IMR-90 (cell line): ENCODE measurements around the gene CLIC1. TPM values are rescaled to one million over a fixed set of nuclear protein-coding genes. Genes with fewer than 3 reads are reported as not detected.
"Not testable (repeated sequence)": the region's sequence is repeated elsewhere in the genome, so short reads cannot be mapped to it uniquely, and the experiment has no call there.

Experiments used
- ATAC-seq: fragments of 200-7000 bp; cut with Tn5 transposase; 2 replicates; pipeline ENCODE4 v1.9.1; 2020; ENCODE audit warnings: low read depth, mild to moderate bottlenecking, moderate library complexity
- BruUV-seq: library from RNA; stranded (reverse); fragments of 400-500 nt; replicated peaks from 2 replicates; lab custom pipeline; 2021; lab: Mats Ljungman, UMichigan
- CTCF ChIA-PET: fragments of 300-600 bp; formaldehyde crosslinking; extraction: SDS; loops from one replicate; lab custom pipeline; 2021; ENCODE audit warnings: antibody characterized with exemption; lab: Yijun Ruan, JAX
- POLR2A ChIA-PET: fragments of 300-600 bp; sonication (Branson Sonifier 250); formaldehyde crosslinking; loops from one replicate; lab custom pipeline; 2022; ENCODE audit warnings: antibody characterized with exemption; ENCODE audit not compliant: unreplicated experiment; lab: Charles Lee
- DNase-seq: peaks from one replicate; pipeline ENCODE4 v3.0.0; 2013
- H2AFZ ChIP-seq: replicated peaks from 2 replicates; pipeline ENCODE3; 2013; ENCODE audit warnings: low read length, mild to moderate bottlenecking; ENCODE audit not compliant: poor library complexity
- H2AK5ac ChIP-seq: 2 replicates; pipeline ENCODE4 v1.6.1; 2013; ENCODE audit warnings: low read depth, low read length, inconsistent platforms
- H2AK9ac ChIP-seq: replicated peaks from 2 replicates; pipeline ENCODE3; 2013; ENCODE audit warnings: mild to moderate bottlenecking, low read depth, low read length, moderate library complexity; ENCODE audit not compliant: poor library complexity
- H2BK120ac ChIP-seq: 2 replicates; pipeline ENCODE4 v1.6.1; 2013; ENCODE audit warnings: low read depth, low read length, inconsistent platforms
- H2BK15ac ChIP-seq: 3 replicates; pipeline ENCODE4 v1.6.1; 2013; ENCODE audit warnings: low read depth, low read length, inconsistent platforms
- H2BK20ac ChIP-seq: 2 replicates; pipeline ENCODE4 v1.6.1; 2013; ENCODE audit warnings: low read depth, mild to moderate bottlenecking, inconsistent platforms, low read length, moderate library complexity
- H2BK5ac ChIP-seq: 2 replicates; pipeline ENCODE4 v1.6.1; 2013; ENCODE audit warnings: mild to moderate bottlenecking, low read depth, low read length, inconsistent platforms; ENCODE audit not compliant: poor library complexity, severe bottlenecking
- H3K14ac ChIP-seq: replicated peaks from 2 replicates; pipeline ENCODE4 v1.6.1; 2013; ENCODE audit warnings: low read depth, low read length, inconsistent platforms
- H3K18ac ChIP-seq: 2 replicates; pipeline ENCODE4 v1.6.1; 2013; ENCODE audit warnings: low read depth, low read length, control low read depth
- H3K23ac ChIP-seq: 2 replicates; pipeline ENCODE4 v1.6.1; 2013; ENCODE audit warnings: low read depth, low read length, inconsistent platforms
- H3K27ac ChIP-seq: 2 replicates; pipeline ENCODE4 v1.5.1; 2013; ENCODE audit warnings: mild to moderate bottlenecking, control low read depth, low read length; ENCODE audit not compliant: insufficient read depth
- H3K27me3 ChIP-seq: 2 replicates; pipeline ENCODE4 v1.6.1; 2013; ENCODE audit warnings: low read length; ENCODE audit not compliant: control insufficient read depth, insufficient read depth
- H3K36me3 ChIP-seq: 2 replicates; pipeline ENCODE4 v1.6.1; 2013; ENCODE audit warnings: low read length, mixed read lengths; ENCODE audit not compliant: control insufficient read depth, insufficient read depth
- H3K4ac ChIP-seq: 2 replicates; pipeline ENCODE4 v1.6.1; 2013; ENCODE audit warnings: low read depth, low read length, inconsistent platforms
- H3K4me1 ChIP-seq: 2 replicates; pipeline ENCODE4 v1.6.1; 2013; ENCODE audit warnings: low read length, mixed read lengths; ENCODE audit not compliant: control insufficient read depth, insufficient read depth
- H3K4me2 ChIP-seq: 2 replicates; pipeline ENCODE4 v1.6.1; 2013; ENCODE audit warnings: low read depth, mild to moderate bottlenecking, control low read depth, low read length, moderate library complexity
- H3K4me3 ChIP-seq: 2 replicates; pipeline ENCODE4 v1.5.1; 2013; ENCODE audit warnings: low read depth, mild to moderate bottlenecking, control low read depth, low read length, moderate library complexity; ENCODE audit not compliant: insufficient read depth
- H3K56ac ChIP-seq: 2 replicates; pipeline ENCODE4 v1.6.1; 2013; ENCODE audit warnings: low read length, inconsistent platforms; ENCODE audit not compliant: insufficient read depth; ENCODE audit errors: extremely low read depth
- H3K79me1 ChIP-seq, 2 experiments: 2 replicates each; pipeline ENCODE4 v1.6.1; 2013; ENCODE audit warnings: low read length in 2 of 2, inconsistent platforms in 1 of 2, low read depth in 1 of 2
- H3K9ac ChIP-seq: 2 replicates; pipeline ENCODE4 v1.6.1; 2013; ENCODE audit warnings: low read depth, low read length, control low read depth
- H3K9me1 ChIP-seq: 2 replicates; pipeline ENCODE4 v1.6.1; 2013; ENCODE audit warnings: low read length, inconsistent platforms; ENCODE audit not compliant: insufficient read depth
- H3K9me3 ChIP-seq: 2 replicates; pipeline ENCODE4 v1.6.1; 2013; ENCODE audit warnings: low read length; ENCODE audit not compliant: control insufficient read depth, insufficient read depth
- H4K20me1 ChIP-seq: 2 replicates; pipeline ENCODE4 v1.6.1; 2013; ENCODE audit warnings: low read length, inconsistent platforms; ENCODE audit not compliant: insufficient read depth
- H4K5ac ChIP-seq: 2 replicates; pipeline ENCODE4 v1.6.1; 2013; ENCODE audit warnings: mild to moderate bottlenecking, low read depth, low read length, control low read depth
- H4K8ac ChIP-seq, 2 experiments: 2 replicates each; pipeline ENCODE4 v1.6.1; 2013; ENCODE audit warnings: low read depth in 2 of 2, low read length in 2 of 2, control low read depth in 1 of 2, inconsistent platforms in 1 of 2
- H4K91ac ChIP-seq: 2 replicates; pipeline ENCODE4 v1.6.1; 2013; ENCODE audit warnings: low read depth, low read length, inconsistent platforms; ENCODE audit not compliant: insufficient read depth
- WGBS, 2 experiments: methylation state at CpG; one replicate each; pipeline versions ENCODE4 v1.1.5 to v1.1.7; 2013; ENCODE audit warnings: missing lambda C conversion rate in 2 of 2; ENCODE audit not compliant: insufficient read length in 1 of 2; ENCODE audit errors: extremely low coverage in 2 of 2; 5-methylcytosine and 5-hydroxymethylcytosine counted together
- dilution Hi-C: fragments of 300-500 bp; cut with HindIII; formaldehyde crosslinking; loops from one replicate; pipeline ENCODE4 v1.14.3; 2018; ENCODE audit warnings: low sequenced_read_pairs; ENCODE audit not compliant: unreplicated experiment
- in situ Hi-C: fragments of 300-500 bp; cut with MboI; formaldehyde crosslinking; loops from 3 replicates; pipeline ENCODE4 v1.14.3; 2019; ENCODE audit warnings: low sequenced_read_pairs, inconsistent platforms, mixed read lengths
- intact Hi-C: fragments of 100-400 bp; cut with micrococcal nuclease; formaldehyde crosslinking; loops from 2 replicates; pipeline ENCODE4 v1.10.0; 2022
- polyA plus RNA-seq, 3 experiments: library from polyadenylated mRNA; depleted of rRNA; stranded (reverse); fragments of >200 nt; gene quantifications; 2 replicates each; pipeline ENCODE4 v1.2.3, GENCODE V29; 2012; ENCODE audit warnings: low replicate concordance in 1 of 3
- total RNA-seq: library from RNA; depleted of rRNA; stranded (reverse); fragments of >200 nt; gene quantifications from 2 replicates; pipeline ENCODE4 v1.2.3, GENCODE V29; 2012

Gene CLIC1
- total and polyA plus RNA-seq, 2 of the 4 experiments (the other 2 are of a cell fraction) = 706 to 1,185 TPM

- H3K36me3 ChIP-seq, ATAC-seq, H2AFZ ChIP-seq, H2BK5ac ChIP-seq, H3K27ac ChIP-seq, H3K56ac ChIP-seq, H2BK120ac ChIP-seq, H2AK9ac ChIP-seq, H3K4me3 ChIP-seq, H4K5ac ChIP-seq, H4K8ac ChIP-seq, H2BK15ac ChIP-seq, H3K14ac ChIP-seq, H3K23ac ChIP-seq, H3K4me1 ChIP-seq, H4K91ac ChIP-seq, H3K4ac ChIP-seq, dilution Hi-C loops, H3K4me2 ChIP-seq, H2AK5ac ChIP-seq, H3K9ac ChIP-seq, H3K9me3 ChIP-seq, H2BK20ac ChIP-seq, H4K20me1 ChIP-seq, BruUV-seq, intact Hi-C loops, DNase-seq, H3K79me1 ChIP-seq, H3K9me1 ChIP-seq, in situ Hi-C loops, POLR2A ChIA-PET, H3K18ac ChIP-seq: not testable (repeated sequence)
- peaks cover 27% of the 10 kb centered on the region for H3K27me3 ChIP-seq
- 76% methylated on average over 3 of the region's 11 CpGs; no CpG with 5 or more reads in 1 of the 2 experiments for WGBS, 2 experiments
- CTCF ChIA-PET = interaction anchor here (0.6 kb wide), 1 partner anchor 28 kb away, joined by 3 read pairs; no protein-coding TSS in a partner anchor
Observed at GRCh38 chr6:31709157-31709556, 27.2 kb downstream of the CLIC1 start.
